GM19043 (cell line): ENCODE data around the gene TMEM61.

Experiments used
- ATAC-seq: cut with Tn5 transposase; IDR thresholded peaks from one replicate; pipeline ENCODE4 v1.9.1; 2021; ENCODE audit warnings: low read depth; ENCODE audit not compliant: unreplicated experiment

Gene TMEM61

GRCh38 chr1:54984131-54984842, 3.9 kb downstream of the TMEM61 start:
- no peak for ATAC-seq

GRCh38 chr1:54985556-54985955, 5.1 kb downstream of the TMEM61 start:
- no peak for ATAC-seq

- no peak for ATAC-seq
These were observed 5.6 kb downstream of the TMEM61 start for GRCh38 chr1:54986025-54986424.

- no peak for ATAC-seq
These were observed 6.1 kb downstream of the TMEM61 start for GRCh38 chr1:54986533-54986932.

GRCh38 chr1:54987427-54987826, 7.0 kb downstream of the TMEM61 start:
- ATAC-seq: no peak

- ATAC-seq: no peak
These were observed 7.7 kb downstream of the TMEM61 start for GRCh38 chr1:54987919-54988705.

- no peak for ATAC-seq
These were observed 8.5 kb downstream of the TMEM61 start for GRCh38 chr1:54988975-54989374.

- ATAC-seq: no peak
These were observed 9.0 kb downstream of the TMEM61 start for GRCh38 chr1:54989473-54989872.

GRCh38 chr1:54989968-54990810, 9.8 kb downstream of the TMEM61 start:
- ATAC-seq: no peak

- no peak for ATAC-seq
These were observed 10.5 kb downstream of the TMEM61 start for GRCh38 chr1:54990916-54991315.

GRCh38 chr1:54991939-54992338, 11.5 kb downstream of the TMEM61 start:
- no peak for ATAC-seq

- no peak for ATAC-seq
These were observed 12.7 kb downstream of the TMEM61 start for GRCh38 chr1:54993140-54993539.

GRCh38 chr1:54994355-54994990, 14.0 kb downstream of the TMEM61 start:
- no peak for ATAC-seq

GRCh38 chr1:54995013-54995760, 14.8 kb downstream of the TMEM61 start:
- no peak for ATAC-seq

GRCh38 chr1:54995835-54996234, 15.4 kb downstream of the TMEM61 start:
- ATAC-seq: no peak

GRCh38 chr1:54996359-54996868, 16.0 kb downstream of the TMEM61 start:
- no peak for ATAC-seq

- no peak for ATAC-seq
These were observed 16.7 kb downstream of the TMEM61 start for GRCh38 chr1:54996869-54997710.

- ATAC-seq: no peak
These were observed 17.2 kb downstream of the TMEM61 start for GRCh38 chr1:54997711-54997986.

- no peak for ATAC-seq
These were observed 17.7 kb downstream of the TMEM61 start for GRCh38 chr1:54998100-54998499.
